HCT116 (cell line): Measurements from ENCODE around the gene H6PD. TPM values are rescaled to one million over a fixed set of nuclear protein-coding genes. Genes with fewer than 3 reads are reported as not detected.

Source experiments
- ATAC-seq: fragments of 200-7000 bp; cut with Tn5 transposase; 2 replicates; pipeline ENCODE4 v1.9.1; 2020; ENCODE audit warnings: mild to moderate bottlenecking, moderate library complexity
- BruUV-seq: library from RNA; stranded (reverse); fragments of 400-500 nt; replicated peaks from 2 replicates; lab custom pipeline; 2021; lab: Mats Ljungman, UMichigan
- CTCF ChIA-PET: fragments of 300-600 bp; sonication (Branson Sonifier 250); formaldehyde crosslinking; loops from one replicate; lab custom pipeline; 2021; ENCODE audit warnings: antibody characterized with exemption; lab: Charles Lee
- POLR2A ChIA-PET: fragments of 300-600, 350-600 bp; sonication (Branson Sonifier 250); formaldehyde crosslinking; loops from one replicate; lab custom pipeline; 2021; ENCODE audit warnings: antibody characterized with exemption; lab: Charles Lee
- RAD21 ChIA-PET, 2 experiments: fragments of 300-600 bp; sonication (Branson Sonifier 250); formaldehyde crosslinking; loops; one replicate each; lab custom pipeline; 2023; ENCODE audit warnings: low total read pairs in 2 of 2; ENCODE audit not compliant: uncharacterized antibody in 2 of 2, unreplicated experiment in 2 of 2, low non-redundant PET in 1 of 2; lab: Charles Lee
- DNase-seq: peaks from one replicate; pipeline ENCODE4 v3.0.0-alpha.2; 2010; ENCODE audit warnings: low read depth, low spot score
- H2AFZ ChIP-seq: fragments of 200-600 bp; shearing (Covaris generic), sonication (generic); 2 replicates; pipeline ENCODE4 v1.6.1; 2017; ENCODE audit warnings: low read depth, mixed run types, mixed read lengths, antibody characterized with exemption, low read length; ENCODE audit not compliant: poor library complexity, severe bottlenecking
- H3K27ac ChIP-seq: 2 replicates; pipeline ENCODE4 v1.5.1; 2012; ENCODE audit warnings: low read depth, low read length
- H3K27me3 ChIP-seq: fragments of 200-600 bp; sonication (generic); 2 replicates; pipeline ENCODE4 v1.6.1; 2016; ENCODE audit warnings: mixed run types, low read length, mixed read lengths; ENCODE audit not compliant: insufficient read depth
- H3K36me3 ChIP-seq, 2 experiments: fragments of 200-500 bp in 1 of 2; fragments of 200-600 bp in 1 of 2; sonication (Bioruptor generic) in 1 of 2; sonication (generic) in 1 of 2; 2 replicates each; pipeline versions ENCODE4 v1.5.1 to v1.6.1; 2014 to 2016; ENCODE audit warnings: low read length in 2 of 2, inconsistent platforms in 1 of 2, mixed read lengths in 1 of 2, mixed run types in 1 of 2; ENCODE audit not compliant: insufficient read depth in 2 of 2, control insufficient read depth in 1 of 2
- H3K4me1 ChIP-seq, 2 experiments: fragments of 200-600 bp in 1 of 2; sonication (generic) in 1 of 2; 2 replicates each; pipeline versions ENCODE4 v1.5.1 to v1.6.1; 2012 to 2017; ENCODE audit warnings: low read length in 2 of 2, inconsistent platforms in 1 of 2, mild to moderate bottlenecking in 1 of 2, mixed read lengths in 1 of 2, mixed run types in 1 of 2, moderate library complexity in 1 of 2; ENCODE audit not compliant: insufficient read depth in 2 of 2, control insufficient read depth in 1 of 2
- H3K4me2 ChIP-seq: fragments of 200-600 bp; sonication (generic); 2 replicates; pipeline ENCODE4 v1.6.1; 2017; ENCODE audit warnings: mixed run types, low read length, mixed read lengths
- H3K4me3 ChIP-seq, 2 experiments: fragments of 200-600 bp in 1 of 2; sonication (generic) in 1 of 2; replicated peaks in 1 of 2; 2 replicates each; pipeline ENCODE4 v1.5.1; 2011 to 2016; ENCODE audit warnings: low read length in 2 of 2, control low read depth in 1 of 2, low read depth in 1 of 2, mild to moderate bottlenecking in 1 of 2, mixed read lengths in 1 of 2, mixed run types in 1 of 2
- H3K79me2 ChIP-seq: fragments of 200-600 bp; sonication (generic); 2 replicates; pipeline ENCODE4 v1.6.1; 2017; ENCODE audit warnings: mild to moderate bottlenecking, mixed run types, low read length, moderate library complexity, mixed read lengths; ENCODE audit not compliant: insufficient read depth
- H3K9ac ChIP-seq: fragments of 200-600 bp; sonication (generic); 2 replicates; pipeline ENCODE4 v1.6.1; 2016; ENCODE audit warnings: low read length, mixed read lengths
- H3K9me2 ChIP-seq: fragments of 200-600 bp; sonication (generic), shearing (Covaris generic); 2 replicates; pipeline ENCODE4 v1.6.1; 2017; ENCODE audit warnings: mixed run types, mild to moderate bottlenecking, moderate library complexity; ENCODE audit not compliant: insufficient read depth
- H3K9me3 ChIP-seq, 2 experiments: fragments of 200-500 bp in 1 of 2; fragments of 200-600 bp in 1 of 2; sonication (Bioruptor generic) in 1 of 2; sonication (generic) in 1 of 2; 2 replicates each; pipeline ENCODE4 v1.6.1; 2014 to 2017; ENCODE audit warnings: low read length in 2 of 2, mixed read lengths in 2 of 2, inconsistent platforms in 1 of 2, low read depth in 1 of 2, mild to moderate bottlenecking in 1 of 2, mixed run types in 1 of 2, moderate library complexity in 1 of 2; ENCODE audit not compliant: control insufficient read depth in 1 of 2, insufficient read depth in 1 of 2
- H4K20me1 ChIP-seq: fragments of 200-600 bp; sonication (generic), shearing (Covaris generic); 2 replicates; pipeline ENCODE4 v1.6.1; 2017; ENCODE audit warnings: mixed run types, mild to moderate bottlenecking, moderate library complexity; ENCODE audit not compliant: insufficient read depth
- CBX3 ChIP-seq: IDR thresholded peaks from 2 replicates; pipeline ENCODE4 v1.6.1; 2012; ENCODE audit warnings: low read depth
- CEBPB ChIP-seq: IDR thresholded peaks from 2 replicates; pipeline ENCODE4 v1.6.1; 2012; ENCODE audit warnings: low read depth
- EGR1 ChIP-seq: IDR thresholded peaks from 2 replicates; pipeline ENCODE4 v1.6.1; 2012; ENCODE audit warnings: low read depth
- ELF1 ChIP-seq: IDR thresholded peaks from 2 replicates; pipeline ENCODE4 v1.6.1; 2012; ENCODE audit warnings: low read depth, borderline replicate concordance
- JUND ChIP-seq: IDR thresholded peaks from 2 replicates; pipeline ENCODE4 v1.6.1; 2012
- POLR2A ChIP-seq: IDR thresholded peaks from 2 replicates; pipeline ENCODE4 v1.7.0; 2011; ENCODE audit warnings: borderline replicate concordance; ENCODE audit not compliant: insufficient read depth, insufficient read length; ENCODE audit errors: extremely low read depth
- POLR2AphosphoS5 ChIP-seq: IDR thresholded peaks from 2 replicates; pipeline ENCODE4 v1.6.1; 2011; ENCODE audit warnings: mild to moderate bottlenecking, low read depth, low read length, moderate library complexity
- RAD21 ChIP-seq: IDR thresholded peaks from 2 replicates; pipeline ENCODE4 v1.6.1; 2012; ENCODE audit warnings: low read depth, mild to moderate bottlenecking
- SIN3A ChIP-seq: IDR thresholded peaks from 2 replicates; pipeline ENCODE4 v1.6.1; 2012; ENCODE audit warnings: low read depth
- TCF7L2 ChIP-seq: IDR thresholded peaks from 2 replicates; pipeline ENCODE4 v1.7.0; 2011; ENCODE audit warnings: borderline replicate concordance, inconsistent platforms; ENCODE audit not compliant: insufficient read depth, insufficient read length; ENCODE audit errors: extremely low read depth
- YY1 ChIP-seq: IDR thresholded peaks from 2 replicates; pipeline ENCODE4 v1.6.1; 2011; ENCODE audit warnings: low read length, low read depth, moderate library complexity, mild to moderate bottlenecking; ENCODE audit not compliant: insufficient replicate concordance; ENCODE audit errors: extremely low read depth
- ZFX ChIP-seq: fragments of 450-650 bp; IDR thresholded peaks from 2 replicates; pipeline ENCODE4 v1.6.1; 2017
- ZNF274 ChIP-seq: fragments of 200-500 bp; sonication (Bioruptor generic); IDR thresholded peaks from 2 replicates; pipeline ENCODE4 v1.6.1; 2014; ENCODE audit warnings: mild to moderate bottlenecking, low read depth, low read length, inconsistent platforms
- intact Hi-C: fragments of 100-400 bp; cut with micrococcal nuclease; formaldehyde crosslinking; loops from 2 replicates; pipeline ENCODE4 v1.10.0; 2022
- total RNA-seq: library from RNA; stranded (reverse); gene quantifications from one replicate; pipeline ENCODE4 v1.2.1, GENCODE V29; 2021; ENCODE audit not compliant: unreplicated experiment
- TF ChIP-seq, protein P1 (sequence below): IDR thresholded peaks from 2 replicates; pipeline ENCODE4 v1.6.1; 2012
- TF ChIP-seq, protein P2 (sequence below): IDR thresholded peaks from 2 replicates; pipeline ENCODE4 v1.6.1; 2012
- TF ChIP-seq, protein P3 (sequence below), 3 experiments: fragments of 200-600 bp in 1 of 3; sonication (generic) in 1 of 3; IDR thresholded peaks in 2 of 3; conservative IDR thresholded peaks in 1 of 3; 2 replicates each; pipeline ENCODE4 v1.5.1; 2012 to 2017; ENCODE audit warnings: low read depth in 2 of 3, low read length in 2 of 3, antibody characterized with exemption in 1 of 3, borderline replicate concordance in 1 of 3, control low read depth in 1 of 3, mild to moderate bottlenecking in 1 of 3, mixed read lengths in 1 of 3, mixed run types in 1 of 3, moderate library complexity in 1 of 3; ENCODE audit not compliant: insufficient read depth in 1 of 3
- TF ChIP-seq, protein P4 (sequence below): IDR thresholded peaks from 2 replicates; pipeline ENCODE4 v1.6.1; 2011; ENCODE audit warnings: mild to moderate bottlenecking, low read length, moderate library complexity; ENCODE audit not compliant: insufficient replicate concordance; ENCODE audit errors: extremely low read depth
- TF ChIP-seq, protein P5 (sequence below): IDR thresholded peaks from 2 replicates; pipeline ENCODE4 v1.6.1; 2012; ENCODE audit warnings: low read depth

Gene H6PD
- total RNA-seq, 1 experiment from 2014 or later: 16.2 TPM

DNA sequence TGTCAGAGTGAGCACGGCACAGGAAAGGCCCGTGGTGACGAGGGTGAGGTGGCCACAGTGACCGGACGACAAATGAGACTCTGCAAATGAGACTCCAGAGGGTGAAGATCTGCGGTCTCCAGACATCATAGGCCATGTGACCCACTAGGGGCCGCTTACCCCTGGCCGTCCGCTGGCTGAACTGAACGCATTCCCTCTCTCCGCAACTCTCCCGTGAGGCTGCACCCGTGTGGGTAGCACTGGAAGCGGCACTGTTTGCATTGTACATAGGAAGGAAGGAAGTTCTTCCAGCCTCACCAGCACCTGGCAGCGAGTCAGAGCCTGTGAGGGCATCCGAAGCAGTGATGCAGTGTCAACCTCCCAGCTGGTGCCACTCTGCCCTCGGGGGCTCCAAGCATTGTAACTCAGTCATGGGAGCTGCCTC, 34.5 kb downstream of the H6PD start:
- no peaks in the 10 kb centered on the region for H3K36me3 ChIP-seq
- no peak overlapping the region for H3K4me2 ChIP-seq
- H3K9me2 ChIP-seq: no peaks in the 10 kb centered on the region
- no peaks in the 10 kb centered on the region for H4K20me1 ChIP-seq
- no peaks in the 10 kb centered on the region for H3K9me3 ChIP-seq
- H3K79me2 ChIP-seq: no peaks in the 10 kb centered on the region
- H3K27ac ChIP-seq: no peak overlapping the region
- no peaks in the 10 kb centered on the region for H3K27me3 ChIP-seq
- CTCF ChIA-PET: interaction anchor here (3.1 to 4.4 kb wide), 2 partner anchors 188 to 221 kb away, joined by 27 to 60 read pairs; no protein-coding TSS in a partner anchor
- no TSS peak for BruUV-seq
- ATAC-seq: no peak
- RAD21 ChIA-PET: no interaction called here
- H3K9ac ChIP-seq: no peak overlapping the region
- H2AFZ ChIP-seq: no peak overlapping the region
- POLR2A ChIA-PET: no interaction called here
- intact Hi-C loops: loop anchor here (5.0 kb wide), 1 partner anchor 303 kb away; no protein-coding TSS in a partner anchor
- no peak overlapping the region for H3K4me3 ChIP-seq
- no peak for DNase-seq
- TF ChIP-seq CEBPB (no peak), ZFX (no peak), POLR2AphosphoS5 (no peak), YY1 (no peak), EGR1 (no peak), SIN3A (no peak), ELF1 (no peak), TCF7L2 (no peak), JUND (no peak), RAD21 (no peak), ZNF274 (no peak), POLR2A (no peak), CBX3 (no peak)
- TF ChIP-seq, protein P1, sequence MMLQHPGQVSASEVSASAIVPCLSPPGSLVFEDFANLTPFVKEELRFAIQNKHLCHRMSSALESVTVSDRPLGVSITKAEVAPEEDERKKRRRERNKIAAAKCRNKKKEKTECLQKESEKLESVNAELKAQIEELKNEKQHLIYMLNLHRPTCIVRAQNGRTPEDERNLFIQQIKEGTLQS: no peak
- TF ChIP-seq, protein P2, sequence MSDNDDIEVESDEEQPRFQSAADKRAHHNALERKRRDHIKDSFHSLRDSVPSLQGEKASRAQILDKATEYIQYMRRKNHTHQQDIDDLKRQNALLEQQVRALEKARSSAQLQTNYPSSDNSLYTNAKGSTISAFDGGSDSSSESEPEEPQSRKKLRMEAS: no peak
- TF ChIP-seq, protein P3, sequence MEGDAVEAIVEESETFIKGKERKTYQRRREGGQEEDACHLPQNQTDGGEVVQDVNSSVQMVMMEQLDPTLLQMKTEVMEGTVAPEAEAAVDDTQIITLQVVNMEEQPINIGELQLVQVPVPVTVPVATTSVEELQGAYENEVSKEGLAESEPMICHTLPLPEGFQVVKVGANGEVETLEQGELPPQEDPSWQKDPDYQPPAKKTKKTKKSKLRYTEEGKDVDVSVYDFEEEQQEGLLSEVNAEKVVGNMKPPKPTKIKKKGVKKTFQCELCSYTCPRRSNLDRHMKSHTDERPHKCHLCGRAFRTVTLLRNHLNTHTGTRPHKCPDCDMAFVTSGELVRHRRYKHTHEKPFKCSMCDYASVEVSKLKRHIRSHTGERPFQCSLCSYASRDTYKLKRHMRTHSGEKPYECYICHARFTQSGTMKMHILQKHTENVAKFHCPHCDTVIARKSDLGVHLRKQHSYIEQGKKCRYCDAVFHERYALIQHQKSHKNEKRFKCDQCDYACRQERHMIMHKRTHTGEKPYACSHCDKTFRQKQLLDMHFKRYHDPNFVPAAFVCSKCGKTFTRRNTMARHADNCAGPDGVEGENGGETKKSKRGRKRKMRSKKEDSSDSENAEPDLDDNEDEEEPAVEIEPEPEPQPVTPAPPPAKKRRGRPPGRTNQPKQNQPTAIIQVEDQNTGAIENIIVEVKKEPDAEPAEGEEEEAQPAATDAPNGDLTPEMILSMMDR (IDR thresholded peaks at IDR 0.05 in 2 of 3, conservative IDR thresholded peaks at IDR 0.05 in 1 of 3; ENCODE audit: borderline replicate concordance in 1 of 3, insufficient read depth in 1 of 3, low read depth in 2 of 3, low read length in 2 of 3): no peak
- TF ChIP-seq, protein P4, sequence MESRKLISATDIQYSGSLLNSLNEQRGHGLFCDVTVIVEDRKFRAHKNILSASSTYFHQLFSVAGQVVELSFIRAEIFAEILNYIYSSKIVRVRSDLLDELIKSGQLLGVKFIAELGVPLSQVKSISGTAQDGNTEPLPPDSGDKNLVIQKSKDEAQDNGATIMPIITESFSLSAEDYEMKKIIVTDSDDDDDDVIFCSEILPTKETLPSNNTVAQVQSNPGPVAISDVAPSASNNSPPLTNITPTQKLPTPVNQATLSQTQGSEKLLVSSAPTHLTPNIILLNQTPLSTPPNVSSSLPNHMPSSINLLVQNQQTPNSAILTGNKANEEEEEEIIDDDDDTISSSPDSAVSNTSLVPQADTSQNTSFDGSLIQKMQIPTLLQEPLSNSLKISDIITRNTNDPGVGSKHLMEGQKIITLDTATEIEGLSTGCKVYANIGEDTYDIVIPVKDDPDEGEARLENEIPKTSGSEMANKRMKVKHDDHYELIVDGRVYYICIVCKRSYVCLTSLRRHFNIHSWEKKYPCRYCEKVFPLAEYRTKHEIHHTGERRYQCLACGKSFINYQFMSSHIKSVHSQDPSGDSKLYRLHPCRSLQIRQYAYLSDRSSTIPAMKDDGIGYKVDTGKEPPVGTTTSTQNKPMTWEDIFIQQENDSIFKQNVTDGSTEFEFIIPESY: no peak
- TF ChIP-seq, protein P5, sequence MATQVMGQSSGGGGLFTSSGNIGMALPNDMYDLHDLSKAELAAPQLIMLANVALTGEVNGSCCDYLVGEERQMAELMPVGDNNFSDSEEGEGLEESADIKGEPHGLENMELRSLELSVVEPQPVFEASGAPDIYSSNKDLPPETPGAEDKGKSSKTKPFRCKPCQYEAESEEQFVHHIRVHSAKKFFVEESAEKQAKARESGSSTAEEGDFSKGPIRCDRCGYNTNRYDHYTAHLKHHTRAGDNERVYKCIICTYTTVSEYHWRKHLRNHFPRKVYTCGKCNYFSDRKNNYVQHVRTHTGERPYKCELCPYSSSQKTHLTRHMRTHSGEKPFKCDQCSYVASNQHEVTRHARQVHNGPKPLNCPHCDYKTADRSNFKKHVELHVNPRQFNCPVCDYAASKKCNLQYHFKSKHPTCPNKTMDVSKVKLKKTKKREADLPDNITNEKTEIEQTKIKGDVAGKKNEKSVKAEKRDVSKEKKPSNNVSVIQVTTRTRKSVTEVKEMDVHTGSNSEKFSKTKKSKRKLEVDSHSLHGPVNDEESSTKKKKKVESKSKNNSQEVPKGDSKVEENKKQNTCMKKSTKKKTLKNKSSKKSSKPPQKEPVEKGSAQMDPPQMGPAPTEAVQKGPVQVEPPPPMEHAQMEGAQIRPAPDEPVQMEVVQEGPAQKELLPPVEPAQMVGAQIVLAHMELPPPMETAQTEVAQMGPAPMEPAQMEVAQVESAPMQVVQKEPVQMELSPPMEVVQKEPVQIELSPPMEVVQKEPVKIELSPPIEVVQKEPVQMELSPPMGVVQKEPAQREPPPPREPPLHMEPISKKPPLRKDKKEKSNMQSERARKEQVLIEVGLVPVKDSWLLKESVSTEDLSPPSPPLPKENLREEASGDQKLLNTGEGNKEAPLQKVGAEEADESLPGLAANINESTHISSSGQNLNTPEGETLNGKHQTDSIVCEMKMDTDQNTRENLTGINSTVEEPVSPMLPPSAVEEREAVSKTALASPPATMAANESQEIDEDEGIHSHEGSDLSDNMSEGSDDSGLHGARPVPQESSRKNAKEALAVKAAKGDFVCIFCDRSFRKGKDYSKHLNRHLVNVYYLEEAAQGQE: no peak
- peaks cover 13 to 18% of the 10 kb centered on the region in 2 experiments for H3K4me1 ChIP-seq
